Smooth muscle cell (in vitro differentiated cells): ENCODE data around the gene SEZ6. TPM values are rescaled to one million over a fixed set of nuclear protein-coding genes. Genes with fewer than 3 reads are reported as not detected.

Experiments used
- DNase-seq: peaks from one replicate; lab custom pipeline; 2025; ENCODE audit not compliant: unreplicated experiment; lab: John Stamatoyannopoulos, UW
- H2AFZ ChIP-seq: fragments of 200-600 bp; sonication (generic); 2 replicates; pipeline ENCODE4 v1.6.0; 2016; ENCODE audit warnings: antibody characterized with exemption, low read depth, mild to moderate bottlenecking
- H3F3A ChIP-seq: fragments of 200-600 bp; sonication (generic); 2 replicates; pipeline ENCODE4 v1.6.0; 2017; ENCODE audit warnings: antibody characterized with exemption, low read depth
- H3K27ac ChIP-seq: fragments of 200-600 bp; sonication (generic); 2 replicates; pipeline ENCODE4 v1.5.1; 2016; ENCODE audit warnings: low read depth, mild to moderate bottlenecking
- H3K27me3 ChIP-seq: fragments of 200-600 bp; sonication (generic); 2 replicates; pipeline ENCODE4 v1.6.1; 2016; ENCODE audit warnings: low read depth, mild to moderate bottlenecking
- H3K36me3 ChIP-seq: fragments of 200-600 bp; sonication (generic); 2 replicates; pipeline ENCODE4 v1.5.1; 2016; ENCODE audit warnings: low read depth
- H3K4me1 ChIP-seq: fragments of 200-600 bp; sonication (generic); 2 replicates; pipeline ENCODE4 v1.5.1; 2016; ENCODE audit warnings: low read depth
- H3K4me2 ChIP-seq: fragments of 200-600 bp; sonication (generic); 2 replicates; pipeline ENCODE4 v1.6.0; 2016; ENCODE audit warnings: mild to moderate bottlenecking
- H3K4me3 ChIP-seq: fragments of 200-600 bp; sonication (generic); 2 replicates; pipeline ENCODE4 v1.5.1; 2016; ENCODE audit warnings: mild to moderate bottlenecking
- H3K79me2 ChIP-seq: fragments of 200-600 bp; sonication (generic); 2 replicates; pipeline ENCODE4 v1.6.0; 2016; ENCODE audit warnings: low read depth, mild to moderate bottlenecking
- H3K9ac ChIP-seq: fragments of 200-600 bp; sonication (generic); 2 replicates; pipeline ENCODE4 v1.6.0; 2016; ENCODE audit warnings: low read depth
- H3K9me3 ChIP-seq: fragments of 200-600 bp; sonication (generic); replicated peaks from 2 replicates; pipeline ENCODE4 v1.5.1; 2016; ENCODE audit warnings: low read depth
- H4K20me1 ChIP-seq: fragments of 200-600 bp; sonication (generic); 2 replicates; pipeline ENCODE4 v1.6.0; 2016; ENCODE audit warnings: low read depth
- WGBS: methylation state at CpG from one replicate; pipeline ENCODE4 v1.1.7; 2016; ENCODE audit warnings: low lambda C conversion rate; 5-methylcytosine and 5-hydroxymethylcytosine counted together
- polyA plus RNA-seq: library from polyadenylated mRNA; unstranded; fragments of >200 nt; fragmentation: Nextera tagmentation; extraction: Ambion mirVana; gene quantifications from 2 replicates; pipeline ENCODE4 v1.2.1, GENCODE V29; 2016
- total RNA-seq: library from RNA; depleted of rRNA; stranded (reverse); fragments of >200 nt; gene quantifications from 2 replicates; pipeline ENCODE4 v1.2.3, GENCODE V29; 2014
- TF ChIP-seq, protein P1 (sequence below): fragments of 200-600 bp; sonication (generic); IDR thresholded peaks from 2 replicates; pipeline ENCODE4 v1.5.1; 2017; ENCODE audit warnings: borderline replicate concordance, mild to moderate bottlenecking, antibody characterized with exemption; ENCODE audit not compliant: insufficient read depth, poor library complexity, severe bottlenecking

The SEZ6 gene
- total and polyA plus RNA-seq, 2 experiments from 2014 or later, result not detected

- H3K9ac ChIP-seq, result no peak overlapping the region
- DNase-seq, result no peak
- TF ChIP-seq, protein P1, sequence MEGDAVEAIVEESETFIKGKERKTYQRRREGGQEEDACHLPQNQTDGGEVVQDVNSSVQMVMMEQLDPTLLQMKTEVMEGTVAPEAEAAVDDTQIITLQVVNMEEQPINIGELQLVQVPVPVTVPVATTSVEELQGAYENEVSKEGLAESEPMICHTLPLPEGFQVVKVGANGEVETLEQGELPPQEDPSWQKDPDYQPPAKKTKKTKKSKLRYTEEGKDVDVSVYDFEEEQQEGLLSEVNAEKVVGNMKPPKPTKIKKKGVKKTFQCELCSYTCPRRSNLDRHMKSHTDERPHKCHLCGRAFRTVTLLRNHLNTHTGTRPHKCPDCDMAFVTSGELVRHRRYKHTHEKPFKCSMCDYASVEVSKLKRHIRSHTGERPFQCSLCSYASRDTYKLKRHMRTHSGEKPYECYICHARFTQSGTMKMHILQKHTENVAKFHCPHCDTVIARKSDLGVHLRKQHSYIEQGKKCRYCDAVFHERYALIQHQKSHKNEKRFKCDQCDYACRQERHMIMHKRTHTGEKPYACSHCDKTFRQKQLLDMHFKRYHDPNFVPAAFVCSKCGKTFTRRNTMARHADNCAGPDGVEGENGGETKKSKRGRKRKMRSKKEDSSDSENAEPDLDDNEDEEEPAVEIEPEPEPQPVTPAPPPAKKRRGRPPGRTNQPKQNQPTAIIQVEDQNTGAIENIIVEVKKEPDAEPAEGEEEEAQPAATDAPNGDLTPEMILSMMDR, result no peak
- 99% methylated on average over 4 of the region's 4 CpGs for WGBS
- H3K36me3 ChIP-seq, result no peaks in the 10 kb centered on the region
- H3K4me1 ChIP-seq, result peaks cover 39% of the 10 kb centered on the region
- peaks cover 7% of the 10 kb centered on the region for H3F3A ChIP-seq
- H3K4me2 ChIP-seq, result no peak overlapping the region
- H3K4me3 ChIP-seq, result no peak overlapping the region
- no peaks in the 10 kb centered on the region for H3K27me3 ChIP-seq
- no peak overlapping the region for H2AFZ ChIP-seq
- no peaks in the 10 kb centered on the region for H3K9me3 ChIP-seq
- no peaks in the 10 kb centered on the region for H3K79me2 ChIP-seq
- no peaks in the 10 kb centered on the region for H4K20me1 ChIP-seq
- no peak overlapping the region for H3K27ac ChIP-seq
Observed at GRCh38 chr17:29045026-29045425, 39.2 kb upstream of the SEZ6 start.

- Histone ChIP-seq H4K20me1 (no peaks in the 10 kb centered on the region), H3K79me2 (no peaks in the 10 kb centered on the region), H3K36me3 (no peaks in the 10 kb centered on the region), H3K4me1 (peaks cover 43% of the 10 kb centered on the region), H3K4me3 (no peak overlapping the region), H3K27ac (no peak overlapping the region), H3K9me3 (no peaks in the 10 kb centered on the region), H3K4me2 (no peak overlapping the region), H3K9ac (no peak overlapping the region), H2AFZ (no peak overlapping the region), H3F3A (peaks cover 7% of the 10 kb centered on the region), H3K27me3 (no peaks in the 10 kb centered on the region)
- TF ChIP-seq, protein P1, result no peak
- DNase-seq, result no peak
- 83% methylated on average over 3 of the region's 3 CpGs for WGBS
Observed at GRCh38 chr17:29043539-29044145, 37.8 kb upstream of the SEZ6 start.

DNA sequence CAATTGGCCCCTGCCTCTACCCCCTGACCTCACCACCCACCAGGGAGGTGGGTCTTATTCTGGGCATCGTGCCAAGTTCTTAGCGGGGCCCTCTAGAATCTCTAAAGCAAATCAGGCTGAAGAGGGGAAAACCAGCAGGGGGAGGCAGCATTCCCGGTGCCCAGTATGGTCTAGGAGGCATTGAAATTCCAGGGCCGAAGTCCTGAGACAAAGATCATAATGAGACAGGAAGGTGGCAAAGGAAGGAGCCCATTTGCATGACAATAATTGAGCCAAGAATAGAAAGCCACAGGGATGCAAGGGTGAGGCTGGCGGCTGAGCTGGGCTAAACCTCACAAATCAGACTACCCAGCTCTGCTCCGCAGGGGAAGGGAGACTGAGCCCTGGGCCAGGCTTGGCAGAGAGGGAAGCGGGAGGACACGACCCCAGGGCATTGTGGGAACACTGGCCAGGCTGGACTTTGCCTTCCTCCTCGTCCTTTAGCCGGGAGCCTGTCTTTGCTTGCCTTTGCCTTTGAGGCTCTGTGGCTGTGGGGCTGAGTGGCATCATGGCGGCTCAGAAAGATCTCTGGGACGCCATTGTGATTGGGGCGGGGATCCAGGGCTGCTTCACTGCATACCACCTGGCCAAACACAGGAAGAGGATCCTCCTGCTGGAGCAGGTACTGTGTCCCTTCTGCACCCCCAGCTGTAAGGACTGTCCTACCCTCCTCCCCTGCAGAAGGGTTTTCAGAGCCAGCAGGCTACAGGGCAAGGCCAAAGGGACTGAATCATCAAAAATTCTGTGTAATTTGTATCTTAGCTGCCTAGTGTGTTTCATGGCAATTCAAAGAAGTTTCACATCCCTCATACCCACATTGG, 37.1 kb upstream of the SEZ6 start, which contains the start of gene PIPOX:
Gene PIPOX, plus strand, starts transcription at position 463 of the 860 bp plus-strand sequence. Its CDS starts 85 bp downstream, at position 548.
- H3K9me3 ChIP-seq, result no peaks in the 10 kb centered on the region
- H3K4me1 ChIP-seq, result peaks cover 41% of the 10 kb centered on the region
- peak within 1 kb of the TSS; percentile 71 for H3K4me2 ChIP-seq
- no peaks in the 10 kb centered on the region for H3K27me3 ChIP-seq
- peak; percentile 6 for DNase-seq
- TF ChIP-seq, protein P1, result no peak
- no peak within 1 kb of the TSS for H3K27ac ChIP-seq
- no peaks in the 10 kb centered on the region for H4K20me1 ChIP-seq
- WGBS, result 45% methylated on average over 13 of the region's 13 CpGs
- no peaks in the 10 kb centered on the region for H3K36me3 ChIP-seq
- peaks cover 7% of the 10 kb centered on the region for H3F3A ChIP-seq
- H3K9ac ChIP-seq, result no peak within 1 kb of the TSS
- no peaks in the 10 kb centered on the region for H3K79me2 ChIP-seq
- H3K4me3 ChIP-seq, result no peak within 1 kb of the TSS
- no peak within 1 kb of the TSS for H2AFZ ChIP-seq
